GM23338 (cell line): ENCODE measurements around the gene MXRA8. TPM values are rescaled to one million over a fixed set of nuclear protein-coding genes. Genes with fewer than 3 reads are reported as not detected.

Source experiments
- ATAC-seq: fragments of 200-7000 bp; cut with Tn5 transposase; 3 replicates; pipeline ENCODE4 v1.9.1; 2020
- DNase-seq: peaks from one replicate; pipeline ENCODE4 v3.0.0-alpha.2; 2015; ENCODE audit warnings: low spot score
- H2AFZ ChIP-seq: fragments of 200-600 bp; sonication (generic); 2 replicates; pipeline ENCODE4 v1.8.0; 2016; ENCODE audit warnings: antibody characterized with exemption, mild to moderate bottlenecking, moderate library complexity
- H3F3A ChIP-seq: fragments of 200-600 bp; sonication (generic); replicated peaks from 2 replicates; pipeline ENCODE4 v1.8.0; 2017; ENCODE audit warnings: antibody characterized with exemption, mixed run types, low read depth
- H3K27ac ChIP-seq: fragments of 200-600 bp; sonication (generic); 2 replicates; pipeline ENCODE4 v1.6.1; 2016; ENCODE audit warnings: low read depth
- H3K27me3 ChIP-seq: fragments of 200-600 bp; sonication (generic); 2 replicates; pipeline ENCODE4 v1.8.0; 2016; ENCODE audit warnings: mild to moderate bottlenecking, mixed run types, moderate library complexity; ENCODE audit not compliant: insufficient read depth
- H3K36me3 ChIP-seq: fragments of 200-600 bp; sonication (generic); 2 replicates; pipeline ENCODE4 v1.8.0; 2016; ENCODE audit warnings: mild to moderate bottlenecking; ENCODE audit not compliant: insufficient read depth
- H3K4me1 ChIP-seq: fragments of 200-600 bp; sonication (generic); 2 replicates; pipeline ENCODE4 v1.8.0; 2016; ENCODE audit warnings: mild to moderate bottlenecking, moderate library complexity; ENCODE audit not compliant: insufficient read depth
- H3K4me2 ChIP-seq: fragments of 200-600 bp; sonication (generic); 2 replicates; pipeline ENCODE4 v1.7.1; 2017; ENCODE audit warnings: mixed run types
- H3K4me3 ChIP-seq: fragments of 200-600 bp; sonication (generic); 2 replicates; pipeline ENCODE4 v1.6.1; 2016; ENCODE audit warnings: mixed run types
- H3K79me2 ChIP-seq: fragments of 200-600 bp; sonication (generic); replicated peaks from 2 replicates; pipeline ENCODE4 v1.8.0; 2017; ENCODE audit warnings: mild to moderate bottlenecking; ENCODE audit not compliant: insufficient read depth
- H3K9me2 ChIP-seq: fragments of 200-600 bp; sonication (generic); 2 replicates; pipeline ENCODE4 v1.8.0; 2017; ENCODE audit not compliant: insufficient read depth
- H4K20me1 ChIP-seq: fragments of 200-600 bp; sonication (generic); replicated peaks from 2 replicates; pipeline ENCODE4 v1.8.0; 2017; ENCODE audit warnings: mild to moderate bottlenecking; ENCODE audit not compliant: insufficient read depth
- H3K27ac Mint-ChIP-seq: 2 replicates; pipeline ENCODE4 v1.8.0; 2020; ENCODE audit warnings: inconsistent platforms, mild to moderate bottlenecking, moderate library complexity, mixed read lengths
- H3K27me3 Mint-ChIP-seq: 3 replicates; pipeline ENCODE4 v1.8.0; 2022; ENCODE audit warnings: low read depth, mild to moderate bottlenecking, moderate library complexity, mixed read lengths, inconsistent platforms; ENCODE audit not compliant: insufficient read depth, poor library complexity
- H3K36me3 Mint-ChIP-seq: 3 replicates; pipeline ENCODE4 v1.8.0; 2021; ENCODE audit warnings: low read depth, mild to moderate bottlenecking, inconsistent platforms, moderate library complexity, mixed read lengths
- H3K4me1 Mint-ChIP-seq: 3 replicates; pipeline ENCODE4 v1.8.0; 2020; ENCODE audit warnings: mild to moderate bottlenecking, inconsistent platforms, mixed read lengths
- H3K4me3 Mint-ChIP-seq: 3 replicates; pipeline ENCODE4 v1.8.0; 2021; ENCODE audit warnings: moderate library complexity, mild to moderate bottlenecking, inconsistent platforms, mixed read lengths
- H3K9me3 Mint-ChIP-seq: 3 replicates; pipeline ENCODE4 v1.8.0; 2020; ENCODE audit warnings: moderate library complexity, mild to moderate bottlenecking, inconsistent platforms, mixed read lengths
- ETS1 ChIP-seq: IDR thresholded peaks from 2 replicates; pipeline ENCODE4 v1.6.1; 2016; ENCODE audit warnings: antibody characterized with exemption
- NANOG ChIP-seq: IDR thresholded peaks from 2 replicates; pipeline ENCODE4 v1.6.1; 2016; ENCODE audit warnings: antibody characterized with exemption, borderline replicate concordance
- POLR2AphosphoS5 ChIP-seq: IDR thresholded peaks from 2 replicates; pipeline ENCODE4 v1.6.1; 2016; ENCODE audit warnings: antibody characterized with exemption, low read depth
- ZNF331 ChIP-seq: fragments of 250-450 bp; sonication (Bioruptor Pico); IDR thresholded peaks from 2 replicates; pipeline ENCODE4 v1.5.0; 2020; ENCODE audit warnings: low read depth, mild to moderate bottlenecking, moderate library complexity
- ZNF462 ChIP-seq: fragments of 250-450 bp; sonication (Bioruptor Pico); IDR thresholded peaks from 2 replicates; pipeline ENCODE4 v1.5.0; 2020; ENCODE audit warnings: mild to moderate bottlenecking, moderate library complexity
- polyA plus RNA-seq: library from polyadenylated mRNA; unstranded; fragments of >200 nt; fragmentation: Nextera tagmentation; extraction: Ambion mirVana; gene quantifications from 2 replicates; pipeline ENCODE4 v1.2.1, GENCODE V29; 2016
- total RNA-seq: library from RNA; depleted of rRNA; stranded (reverse); fragments of >200 nt; shearing (Covaris generic); gene quantifications from 2 replicates; pipeline ENCODE4 v1.2.3, GENCODE V29; 2014

The MXRA8 gene
- total and polyA plus RNA-seq, 2 experiments from 2014 or later, result 9.1 to 17.2 TPM

- TF ChIP-seq ZNF462 (CRISPR knock-in tag) (no peak), ETS1 (no peak), NANOG (no peak), ZNF331 (CRISPR knock-in tag) (no peak)
Observed at GRCh38 chr1:1346501-1346890, 11.9 kb downstream of the MXRA8 start (continued).

- Histone ChIP-seq H3K27ac (no peak overlapping the region), H3K27me3 (no peaks in the 10 kb centered on the region), H3K4me1 (peaks cover 7% of the 10 kb centered on the region; the same call in 1 of the 2 replicates), H3F3A (peaks cover 9% of the 10 kb centered on the region), H4K20me1 (peaks cover 3% of the 10 kb centered on the region), H3K79me2 (peaks cover 14% of the 10 kb centered on the region), H3K36me3 (no peaks in the 10 kb centered on the region), H3K9me2 (no peaks in the 10 kb centered on the region), H3K4me2 (no peak overlapping the region), H3K4me3 (no peak overlapping the region), H2AFZ (no peak overlapping the region)
- Mint-ChIP-seq H3K36me3 (peaks cover 6% of the 10 kb centered on the region), H3K9me3 (no peaks in the 10 kb centered on the region; the same call in 2 of the 3 replicates), H3K4me3 (no peak overlapping the region), H3K4me1 (peaks cover 13% of the 10 kb centered on the region), H3K27me3 (peaks cover 6% of the 10 kb centered on the region), H3K27ac (no peak overlapping the region)
- ATAC-seq, result no peak
- DNase-seq, result no peak
- no peak for TF ChIP-seq POLR2AphosphoS5
Observed at GRCh38 chr1:1345860-1346500, 12.4 kb downstream of the MXRA8 start.
